Cardiac muscle cell (in vitro differentiated cells and primary cell): ENCODE measurements around the gene PHF3. TPM values are rescaled to one million over a fixed set of nuclear protein-coding genes. Genes with fewer than 3 reads are reported as not detected.
"Not testable (repeated sequence)": the region's sequence is repeated elsewhere in the genome, so short reads cannot be mapped to it uniquely, and the experiment has no call there.

Experiments
- DNase-seq, 2 donors: peaks; one replicate each; pipeline versions ENCODE4 v3.0.0 to v3.0.0-alpha.2; 2010 to 2017; ENCODE audit warnings: low read depth in 1 of 2, low spot score in 1 of 2
- H3K27ac ChIP-seq: fragments of 200-600 bp; sonication (generic); 2 replicates; pipeline ENCODE4 v1.5.1; 2016
- H3K27me3 ChIP-seq: fragments of 200-600 bp; sonication (generic); 2 replicates; pipeline ENCODE4 v1.6.0; 2016; ENCODE audit warnings: control low read depth
- H3K36me3 ChIP-seq: fragments of 200-600 bp; sonication (generic); 2 replicates; pipeline ENCODE4 v1.5.1; 2016; ENCODE audit warnings: control low read depth
- H3K4me1 ChIP-seq: fragments of 200-600 bp; sonication (generic); 2 replicates; pipeline ENCODE4 v1.8.1; 2017; ENCODE audit warnings: low read depth, mild to moderate bottlenecking, mixed run types
- H3K4me3 ChIP-seq: fragments of 200-600 bp; sonication (generic); 2 replicates; pipeline ENCODE4 v1.5.1; 2016; ENCODE audit warnings: mild to moderate bottlenecking
- H3K9me3 ChIP-seq: fragments of 200-600 bp; sonication (generic); 2 replicates; pipeline ENCODE4 v1.5.1; 2017; ENCODE audit warnings: low read depth, mild to moderate bottlenecking, control low read depth
- polyA plus RNA-seq: library from polyadenylated mRNA; unstranded; fragments of >200 nt; fragmentation: Nextera tagmentation; extraction: Ambion mirVana; gene quantifications from 2 replicates; pipeline ENCODE4 v1.2.1, GENCODE V29; 2016
- total RNA-seq: library from RNA; depleted of rRNA; stranded (reverse); fragments of >200 nt; gene quantifications from 2 replicates; pipeline ENCODE4 v1.2.3, GENCODE V29; 2016
- TF ChIP-seq, protein P1 (sequence below): IDR thresholded peaks from 2 replicates; pipeline ENCODE4 v1.5.1; 2012; ENCODE audit warnings: low read depth, mild to moderate bottlenecking, low read length

Gene PHF3
- total and polyA plus RNA-seq, 2 experiments from 2014 or later = 13.1 to 55.8 TPM

DNA sequence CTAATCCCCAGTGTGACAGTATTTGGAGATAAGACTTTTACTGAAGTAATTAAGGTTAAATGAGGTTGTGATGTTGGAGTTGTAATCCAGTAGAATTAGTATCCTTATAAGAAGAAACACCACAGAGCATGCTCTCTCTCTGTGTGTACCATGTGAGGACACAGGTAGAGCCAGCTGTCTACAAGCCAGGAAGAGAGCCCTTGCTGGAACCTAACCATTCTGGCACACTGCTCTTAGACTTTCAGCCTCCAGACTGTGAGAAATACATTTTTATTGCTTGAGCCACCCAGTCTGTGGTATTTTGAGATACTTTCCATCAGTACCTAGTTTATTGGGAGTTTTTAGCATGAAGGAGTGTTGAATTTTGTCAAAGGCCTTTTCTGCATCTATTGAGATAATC is 110.2 kb downstream of the PHF3 start:
- TF ChIP-seq, protein P1, sequence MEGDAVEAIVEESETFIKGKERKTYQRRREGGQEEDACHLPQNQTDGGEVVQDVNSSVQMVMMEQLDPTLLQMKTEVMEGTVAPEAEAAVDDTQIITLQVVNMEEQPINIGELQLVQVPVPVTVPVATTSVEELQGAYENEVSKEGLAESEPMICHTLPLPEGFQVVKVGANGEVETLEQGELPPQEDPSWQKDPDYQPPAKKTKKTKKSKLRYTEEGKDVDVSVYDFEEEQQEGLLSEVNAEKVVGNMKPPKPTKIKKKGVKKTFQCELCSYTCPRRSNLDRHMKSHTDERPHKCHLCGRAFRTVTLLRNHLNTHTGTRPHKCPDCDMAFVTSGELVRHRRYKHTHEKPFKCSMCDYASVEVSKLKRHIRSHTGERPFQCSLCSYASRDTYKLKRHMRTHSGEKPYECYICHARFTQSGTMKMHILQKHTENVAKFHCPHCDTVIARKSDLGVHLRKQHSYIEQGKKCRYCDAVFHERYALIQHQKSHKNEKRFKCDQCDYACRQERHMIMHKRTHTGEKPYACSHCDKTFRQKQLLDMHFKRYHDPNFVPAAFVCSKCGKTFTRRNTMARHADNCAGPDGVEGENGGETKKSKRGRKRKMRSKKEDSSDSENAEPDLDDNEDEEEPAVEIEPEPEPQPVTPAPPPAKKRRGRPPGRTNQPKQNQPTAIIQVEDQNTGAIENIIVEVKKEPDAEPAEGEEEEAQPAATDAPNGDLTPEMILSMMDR = no peak
- Histone ChIP-seq H3K27ac (no peak overlapping the region), H3K36me3 (no peaks in the 10 kb centered on the region), H3K9me3 (no peaks in the 10 kb centered on the region), H3K27me3 (no peaks in the 10 kb centered on the region), H3K4me3 (no peak overlapping the region), H3K4me1 (peaks cover 11% of the 10 kb centered on the region)
- DNase-seq = no peak

DNA sequence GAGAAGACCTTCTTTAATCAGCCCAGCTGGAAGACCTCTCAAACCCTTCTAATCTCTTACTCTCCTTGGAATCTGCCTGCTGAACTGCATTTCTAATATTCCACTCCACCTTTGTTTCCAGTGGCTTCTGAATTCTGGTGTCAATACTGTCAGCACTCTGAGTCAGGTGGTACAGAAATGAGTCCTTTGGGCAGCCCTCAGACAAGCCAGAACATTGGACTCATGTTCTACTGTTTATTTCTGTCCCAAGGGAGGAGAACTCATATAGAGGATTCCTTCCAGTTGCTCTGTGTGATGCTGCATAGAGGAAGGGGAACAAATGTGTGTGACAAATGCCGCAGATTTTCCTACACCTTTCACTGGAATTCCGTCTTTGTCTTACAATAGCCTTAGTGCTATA is 114.8 kb downstream of the PHF3 start:
- Histone ChIP-seq H3K9me3 (no peaks in the 10 kb centered on the region), H3K4me3 (no peak overlapping the region), H3K27ac (no peak overlapping the region), H3K27me3 (no peaks in the 10 kb centered on the region), H3K4me1 (no peaks in the 10 kb centered on the region), H3K36me3 (no peaks in the 10 kb centered on the region)
- TF ChIP-seq, protein P1 = no peak
- DNase-seq = no peak

DNA sequence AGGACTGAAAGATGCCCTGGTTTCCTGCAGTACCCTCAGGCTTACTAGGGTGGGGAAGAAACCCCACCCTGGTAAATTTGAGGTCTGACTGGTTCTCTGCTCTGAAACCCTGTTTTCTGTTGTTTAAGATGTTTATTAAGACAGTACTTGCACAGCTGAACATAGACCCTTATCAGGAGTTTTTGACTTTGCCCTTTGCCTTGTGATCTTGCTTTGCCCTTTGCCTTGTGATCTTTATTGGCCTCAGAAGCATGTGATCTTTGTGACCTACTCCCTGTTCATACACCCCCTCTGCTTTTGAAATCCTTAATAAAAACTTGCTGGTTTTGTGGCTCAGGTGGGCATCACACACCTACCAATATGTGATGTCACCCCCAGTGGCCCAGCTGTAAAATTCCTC is 121.7 kb downstream of the PHF3 start:
- H3K4me1 ChIP-seq, H3K4me3 ChIP-seq, DNase-seq, H3K9me3 ChIP-seq, H3K27ac ChIP-seq, H3K36me3 ChIP-seq, H3K27me3 ChIP-seq: not testable (repeated sequence)

DNA sequence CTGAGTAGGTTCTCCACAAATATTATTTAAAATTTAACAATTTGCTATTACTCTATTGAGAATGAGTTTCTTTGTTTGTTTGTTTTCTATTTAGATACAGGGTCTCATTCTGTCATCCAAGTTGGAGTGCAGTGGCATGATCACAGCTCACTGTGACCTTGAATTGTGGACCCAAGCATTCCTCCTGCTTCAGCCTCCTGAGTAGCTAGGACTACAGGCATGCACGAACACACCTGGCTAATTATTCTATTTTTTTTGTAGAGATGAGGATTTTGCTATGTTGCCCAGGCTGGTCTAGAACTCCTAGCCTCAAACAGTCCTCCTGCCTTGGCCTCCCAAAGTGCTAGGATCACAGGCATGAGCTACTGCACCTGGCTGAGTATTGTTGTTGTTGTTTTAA is 122.2 kb downstream of the PHF3 start:
- Histone ChIP-seq H3K4me3 (no peak overlapping the region), H3K9me3 (no peaks in the 10 kb centered on the region), H3K4me1 (no peaks in the 10 kb centered on the region), H3K27me3 (no peaks in the 10 kb centered on the region), H3K27ac (no peak overlapping the region), H3K36me3 (no peaks in the 10 kb centered on the region)
- TF ChIP-seq, protein P1 = no peak
- DNase-seq = no peak

DNA sequence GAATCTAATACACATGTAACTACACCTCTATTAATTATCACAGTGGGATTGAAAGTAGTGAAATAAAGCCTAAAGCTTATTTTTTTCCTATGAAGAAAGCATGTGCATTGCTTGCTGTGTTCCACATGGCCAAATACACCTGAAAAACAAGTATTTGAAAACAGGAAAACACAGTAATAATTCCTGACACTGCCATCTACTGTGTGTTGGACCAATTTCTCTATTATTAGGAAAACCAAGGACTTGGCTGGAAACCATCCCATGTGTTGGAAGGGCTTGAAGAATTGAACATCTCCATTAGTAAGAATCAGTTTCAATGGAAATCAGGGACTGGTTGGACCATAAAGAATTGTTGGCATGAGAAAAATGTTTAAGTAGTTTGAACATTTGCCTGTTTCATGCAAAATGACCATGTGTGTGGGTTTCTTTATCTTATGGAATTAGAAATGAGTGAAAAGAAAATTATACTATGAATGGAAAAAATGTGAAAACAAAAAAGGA is 124.1 kb downstream of the PHF3 start:
- Histone ChIP-seq H3K9me3 (no peaks in the 10 kb centered on the region), H3K4me3 (no peak overlapping the region), H3K36me3 (no peaks in the 10 kb centered on the region), H3K27ac (no peak overlapping the region), H3K27me3 (no peaks in the 10 kb centered on the region), H3K4me1 (no peaks in the 10 kb centered on the region)
- peak in 1 of 2 donors; percentile 7 for DNase-seq
- TF ChIP-seq, protein P1 = no peak

DNA sequence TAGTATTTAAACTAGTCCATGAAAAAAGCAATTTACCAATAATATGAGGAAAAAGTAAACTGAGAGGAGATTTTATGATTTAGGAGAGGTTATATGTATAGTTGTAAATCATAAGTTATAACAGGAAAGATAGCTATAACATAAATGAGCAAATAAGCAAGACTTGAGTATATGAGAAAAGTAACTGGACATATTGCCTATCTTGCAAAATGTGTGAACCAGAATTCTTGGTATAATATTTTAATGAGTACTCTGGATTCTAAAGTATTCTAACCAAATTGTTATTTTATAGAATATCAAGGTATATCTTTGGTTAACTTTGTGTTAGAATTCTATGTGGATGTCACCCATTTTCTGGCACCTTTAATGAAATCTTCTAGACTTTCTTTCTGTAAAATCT is 124.6 kb downstream of the PHF3 start:
- H3K9me3 ChIP-seq = no peaks in the 10 kb centered on the region
- DNase-seq = no peak
- H3K4me3 ChIP-seq = no peak overlapping the region
- TF ChIP-seq, protein P1 = no peak
- no peak overlapping the region for H3K27ac ChIP-seq
- no peaks in the 10 kb centered on the region for H3K36me3 ChIP-seq
- H3K27me3 ChIP-seq = no peaks in the 10 kb centered on the region
- no peaks in the 10 kb centered on the region for H3K4me1 ChIP-seq
